PC-9 (cell line): ENCODE data around the gene GPR108.

ENCODE experiments used
- EZH2 ChIP-seq: fragments of 200-600 bp; sonication (generic); IDR thresholded peaks from 2 replicates; pipeline ENCODE4 v1.8.0; 2017; ENCODE audit warnings: antibody characterized with exemption, low read depth
- TF ChIP-seq, protein P1 (sequence below): fragments of 200-600 bp; sonication (generic); conservative IDR thresholded peaks from 2 replicates; pipeline ENCODE4 v1.6.1; 2017; ENCODE audit warnings: mixed run types, antibody characterized with exemption, mild to moderate bottlenecking, moderate library complexity

DNA sequence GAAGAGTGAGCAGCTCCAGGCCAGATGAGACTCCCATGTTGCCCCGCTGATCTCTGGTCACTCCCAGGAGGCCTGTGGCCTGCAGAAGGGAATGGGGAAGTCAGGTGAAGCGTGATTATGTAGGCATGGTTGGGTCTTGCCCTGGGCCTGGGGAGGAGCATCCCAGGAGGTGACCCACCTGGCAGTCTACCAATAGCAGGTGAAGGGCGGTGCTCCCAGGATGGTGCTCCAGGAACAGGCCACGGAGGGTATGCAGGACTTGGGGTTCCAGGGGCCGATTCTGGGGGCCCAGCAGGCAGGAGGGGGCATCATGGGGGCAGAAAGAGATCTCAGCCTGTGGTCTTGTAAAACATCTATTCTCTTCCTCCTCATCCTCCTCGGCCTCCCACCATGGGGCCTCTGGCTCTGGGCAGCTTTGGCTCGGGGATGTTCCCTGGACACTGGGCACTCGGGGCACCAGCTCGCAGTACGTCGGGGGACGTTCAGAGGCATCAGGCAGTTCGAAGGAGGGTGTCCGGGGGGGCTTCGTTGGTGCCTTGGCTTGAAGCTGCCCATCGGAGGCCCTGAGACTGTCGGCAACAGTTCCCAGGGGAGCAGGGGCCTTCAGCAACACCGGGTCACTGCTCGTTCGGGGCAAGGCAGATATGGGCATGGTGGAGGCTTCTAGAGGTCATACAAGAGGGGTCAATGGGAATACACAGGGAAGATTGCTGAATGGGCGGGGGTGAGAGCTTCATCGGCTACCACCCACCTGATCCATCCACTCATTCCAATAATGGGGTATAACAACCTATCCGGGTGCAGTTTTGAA lies 17.5 kb upstream of the GPR108 start:
- TF ChIP-seq, protein P1, sequence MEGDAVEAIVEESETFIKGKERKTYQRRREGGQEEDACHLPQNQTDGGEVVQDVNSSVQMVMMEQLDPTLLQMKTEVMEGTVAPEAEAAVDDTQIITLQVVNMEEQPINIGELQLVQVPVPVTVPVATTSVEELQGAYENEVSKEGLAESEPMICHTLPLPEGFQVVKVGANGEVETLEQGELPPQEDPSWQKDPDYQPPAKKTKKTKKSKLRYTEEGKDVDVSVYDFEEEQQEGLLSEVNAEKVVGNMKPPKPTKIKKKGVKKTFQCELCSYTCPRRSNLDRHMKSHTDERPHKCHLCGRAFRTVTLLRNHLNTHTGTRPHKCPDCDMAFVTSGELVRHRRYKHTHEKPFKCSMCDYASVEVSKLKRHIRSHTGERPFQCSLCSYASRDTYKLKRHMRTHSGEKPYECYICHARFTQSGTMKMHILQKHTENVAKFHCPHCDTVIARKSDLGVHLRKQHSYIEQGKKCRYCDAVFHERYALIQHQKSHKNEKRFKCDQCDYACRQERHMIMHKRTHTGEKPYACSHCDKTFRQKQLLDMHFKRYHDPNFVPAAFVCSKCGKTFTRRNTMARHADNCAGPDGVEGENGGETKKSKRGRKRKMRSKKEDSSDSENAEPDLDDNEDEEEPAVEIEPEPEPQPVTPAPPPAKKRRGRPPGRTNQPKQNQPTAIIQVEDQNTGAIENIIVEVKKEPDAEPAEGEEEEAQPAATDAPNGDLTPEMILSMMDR = no peak
- no peak for TF ChIP-seq EZH2
